Measurements from ENCODE around the gene ATXN3.

DNA sequence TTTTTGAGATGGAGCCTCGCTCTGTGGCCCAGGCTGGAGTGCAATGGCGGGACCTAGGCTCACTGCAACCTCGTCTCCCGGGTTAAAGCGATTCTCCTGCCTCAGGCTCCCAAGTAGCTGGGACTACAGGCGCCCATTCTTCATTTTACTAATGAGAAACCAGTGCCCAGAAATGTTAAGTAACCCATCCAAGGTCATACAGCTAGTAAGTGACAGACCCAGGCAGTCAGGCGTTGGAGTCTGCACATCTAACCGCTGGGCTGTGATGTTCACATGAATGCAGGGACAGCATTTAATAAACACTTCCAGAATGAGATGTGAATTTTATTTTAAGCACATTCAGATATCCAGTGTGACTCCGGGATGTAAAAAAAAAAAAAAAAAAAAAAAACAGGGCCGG, 65.2 kb downstream of the ATXN3 start:
- TF ChIP-seq, protein P1, sequence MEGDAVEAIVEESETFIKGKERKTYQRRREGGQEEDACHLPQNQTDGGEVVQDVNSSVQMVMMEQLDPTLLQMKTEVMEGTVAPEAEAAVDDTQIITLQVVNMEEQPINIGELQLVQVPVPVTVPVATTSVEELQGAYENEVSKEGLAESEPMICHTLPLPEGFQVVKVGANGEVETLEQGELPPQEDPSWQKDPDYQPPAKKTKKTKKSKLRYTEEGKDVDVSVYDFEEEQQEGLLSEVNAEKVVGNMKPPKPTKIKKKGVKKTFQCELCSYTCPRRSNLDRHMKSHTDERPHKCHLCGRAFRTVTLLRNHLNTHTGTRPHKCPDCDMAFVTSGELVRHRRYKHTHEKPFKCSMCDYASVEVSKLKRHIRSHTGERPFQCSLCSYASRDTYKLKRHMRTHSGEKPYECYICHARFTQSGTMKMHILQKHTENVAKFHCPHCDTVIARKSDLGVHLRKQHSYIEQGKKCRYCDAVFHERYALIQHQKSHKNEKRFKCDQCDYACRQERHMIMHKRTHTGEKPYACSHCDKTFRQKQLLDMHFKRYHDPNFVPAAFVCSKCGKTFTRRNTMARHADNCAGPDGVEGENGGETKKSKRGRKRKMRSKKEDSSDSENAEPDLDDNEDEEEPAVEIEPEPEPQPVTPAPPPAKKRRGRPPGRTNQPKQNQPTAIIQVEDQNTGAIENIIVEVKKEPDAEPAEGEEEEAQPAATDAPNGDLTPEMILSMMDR (IDR thresholded peaks at IDR 0.05): no peak
- TF ChIP-seq POLR2A (IDR thresholded peaks at IDR 0.05) (no peak), POLR2AphosphoS5 (IDR thresholded peaks at IDR 0.05) (no peak)
